Measurements from ENCODE around the gene IP6K1. TPM values are rescaled to one million over a fixed set of nuclear protein-coding genes. Genes with fewer than 3 reads are reported as not detected.

IP6K1 gene
- total and polyA plus RNA-seq, 12 donors = 12.3 to 73.9 (median 44.2) TPM

DNA sequence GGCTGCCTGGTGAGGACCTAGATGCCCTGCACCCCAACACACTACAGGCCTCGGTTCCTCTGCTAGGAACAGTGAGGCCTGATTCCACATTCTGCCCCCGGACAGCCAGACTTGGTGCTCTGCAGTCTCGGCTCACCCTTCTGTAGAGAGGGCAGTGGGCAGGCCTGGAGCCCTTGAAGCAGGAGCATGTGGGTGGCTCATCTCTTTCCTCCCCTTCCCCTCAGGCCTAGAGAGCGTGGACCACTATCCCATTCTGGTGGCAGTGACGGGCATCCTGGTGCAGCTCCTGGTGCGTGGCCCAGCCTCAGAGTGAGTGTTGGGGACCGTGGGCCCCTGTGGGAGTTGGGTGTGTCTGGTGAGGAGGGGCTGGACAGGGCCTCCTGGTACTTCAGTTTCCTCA lies 70.2 kb downstream of the IP6K1 start:
- intact Hi-C loops (cut with DNase I) = no loop called here
- H3K27ac ChIP-seq = no peak overlapping the region
- no peak overlapping the region for H3K4me3 ChIP-seq
- TF ChIP-seq POLR2A (IDR thresholded peaks at IDR 0.05) = no peak
- TF ChIP-seq, protein P1, sequence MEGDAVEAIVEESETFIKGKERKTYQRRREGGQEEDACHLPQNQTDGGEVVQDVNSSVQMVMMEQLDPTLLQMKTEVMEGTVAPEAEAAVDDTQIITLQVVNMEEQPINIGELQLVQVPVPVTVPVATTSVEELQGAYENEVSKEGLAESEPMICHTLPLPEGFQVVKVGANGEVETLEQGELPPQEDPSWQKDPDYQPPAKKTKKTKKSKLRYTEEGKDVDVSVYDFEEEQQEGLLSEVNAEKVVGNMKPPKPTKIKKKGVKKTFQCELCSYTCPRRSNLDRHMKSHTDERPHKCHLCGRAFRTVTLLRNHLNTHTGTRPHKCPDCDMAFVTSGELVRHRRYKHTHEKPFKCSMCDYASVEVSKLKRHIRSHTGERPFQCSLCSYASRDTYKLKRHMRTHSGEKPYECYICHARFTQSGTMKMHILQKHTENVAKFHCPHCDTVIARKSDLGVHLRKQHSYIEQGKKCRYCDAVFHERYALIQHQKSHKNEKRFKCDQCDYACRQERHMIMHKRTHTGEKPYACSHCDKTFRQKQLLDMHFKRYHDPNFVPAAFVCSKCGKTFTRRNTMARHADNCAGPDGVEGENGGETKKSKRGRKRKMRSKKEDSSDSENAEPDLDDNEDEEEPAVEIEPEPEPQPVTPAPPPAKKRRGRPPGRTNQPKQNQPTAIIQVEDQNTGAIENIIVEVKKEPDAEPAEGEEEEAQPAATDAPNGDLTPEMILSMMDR (IDR thresholded peaks at IDR 0.05) = no peak
- H3K36me3 ChIP-seq (replicated peaks in 1 of 2) = peaks cover 0 to 3% of the 10 kb centered on the region in 2 donors
- 86 to 100% (median 94%) methylated on average over 1 to 7 of the region's 7 CpGs for WGBS, 4 donors
- no peak for DNase-seq
- no peaks in the 10 kb centered on the region for H3K9me3 ChIP-seq (replicated peaks in 1 of 3)
- no peaks in the 10 kb centered on the region for H3K27me3 ChIP-seq
- peaks cover 0 to 16% of the 10 kb centered on the region in 2 donors for H3K4me1 ChIP-seq (replicated peaks in 1 of 2)

DNA sequence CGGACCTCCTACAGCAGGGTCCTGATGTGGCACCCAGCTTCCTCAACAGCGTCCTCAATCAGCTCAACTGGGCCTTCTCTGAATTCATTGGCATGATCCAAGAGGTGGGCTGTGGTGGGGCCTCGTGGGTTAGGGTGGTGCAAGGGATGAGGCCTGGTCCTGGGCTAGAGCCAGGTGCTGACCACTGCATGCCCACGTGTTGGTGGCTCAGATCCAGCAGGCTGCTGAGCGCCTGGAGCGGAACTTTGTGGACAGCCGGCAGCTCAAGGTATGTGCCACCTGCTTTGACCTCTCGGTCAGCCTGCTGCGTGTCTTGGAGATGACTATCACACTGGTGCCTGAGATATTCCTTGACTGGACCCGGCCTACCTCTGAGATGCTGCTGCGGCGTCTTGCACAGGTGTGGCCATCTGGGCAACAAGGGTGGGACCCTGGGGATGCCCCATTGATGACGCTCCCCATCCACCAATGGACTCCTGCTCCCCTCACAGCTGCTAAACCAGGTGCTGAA lies 70.7 kb downstream of the IP6K1 start:
- DNase-seq = no peak
- TF ChIP-seq POLR2A (IDR thresholded peaks at IDR 0.05) = no peak
- Histone ChIP-seq H3K9me3 (replicated peaks in 1 of 3) (no peaks in the 10 kb centered on the region), H3K36me3 (replicated peaks in 1 of 2) (no peaks in the 10 kb centered on the region), H3K4me1 (replicated peaks in 1 of 2) (peaks cover 0 to 16% of the 10 kb centered on the region in 2 donors), H3K27ac (no peak overlapping the region), H3K27me3 (no peaks in the 10 kb centered on the region), H3K4me3 (no peak overlapping the region)
- intact Hi-C loops (cut with DNase I) = no loop called here
- WGBS, 4 donors = 93 to 95% (median 94%) methylated on average over 5 to 13 of the region's 13 CpGs; no CpG with 5 or more reads in 1 of the 4 donors

DNA sequence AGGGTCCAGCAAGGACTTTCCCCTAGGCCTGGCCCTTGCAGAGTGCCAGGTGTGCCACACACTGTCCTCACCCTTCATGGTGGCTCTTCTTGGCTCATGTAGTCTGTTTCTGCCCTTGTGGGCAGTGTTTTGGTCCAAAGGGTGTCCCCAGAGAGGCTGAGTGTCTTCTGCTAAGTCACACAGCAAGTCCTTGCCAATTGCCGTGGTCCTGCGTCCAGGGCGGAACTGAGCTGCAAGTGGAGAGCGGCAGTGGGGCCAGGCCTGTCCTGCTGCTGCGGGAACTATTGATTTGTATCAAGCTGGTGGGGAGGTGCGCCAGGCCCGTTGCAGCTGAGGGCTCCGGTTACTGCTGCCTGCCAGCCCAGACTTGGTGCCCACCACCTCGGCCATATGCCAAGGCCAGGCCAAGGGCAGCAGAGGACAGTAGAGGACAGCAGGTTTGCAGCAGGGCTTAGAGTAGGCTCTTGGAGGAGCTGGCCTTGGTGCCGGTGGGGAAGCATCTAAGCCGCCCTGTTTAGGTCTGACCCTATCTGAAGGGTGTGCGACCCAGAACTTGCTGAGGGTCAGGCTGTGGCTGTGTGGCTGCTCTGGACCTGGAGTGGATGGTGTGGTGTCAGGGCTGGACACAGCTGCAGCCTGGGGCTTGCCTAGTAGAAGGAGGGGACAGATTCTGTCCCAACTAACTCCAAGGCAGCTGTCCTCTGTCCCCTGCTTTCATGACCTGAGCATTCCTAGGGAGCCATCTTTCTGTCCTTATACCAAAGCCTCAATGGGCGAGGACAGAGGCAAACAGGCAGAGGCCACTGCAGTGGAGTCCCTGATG lies 71.4 kb downstream of the IP6K1 start:
- Histone ChIP-seq H3K4me1 (replicated peaks in 1 of 2) (peaks cover 0 to 13% of the 10 kb centered on the region in 2 donors), H3K36me3 (replicated peaks in 1 of 2) (no peaks in the 10 kb centered on the region), H3K4me3 (no peak overlapping the region), H3K27ac (no peak overlapping the region), H3K9me3 (replicated peaks in 1 of 3) (no peaks in the 10 kb centered on the region), H3K27me3 (no peaks in the 10 kb centered on the region)
- no peak for TF ChIP-seq POLR2A (IDR thresholded peaks at IDR 0.05)
- TF ChIP-seq, protein P1 (IDR thresholded peaks at IDR 0.05) = no peak
- intact Hi-C loops (cut with DNase I) = loop anchor here in 1 of 2 donors (5.0 kb wide), 1 partner anchor 192 kb away; no protein-coding TSS in a partner anchor
- 80 to 90% (median 85%) methylated on average over 4 to 13 of the region's 13 CpGs for WGBS, 4 donors
- DNase-seq = no peak

DNA sequence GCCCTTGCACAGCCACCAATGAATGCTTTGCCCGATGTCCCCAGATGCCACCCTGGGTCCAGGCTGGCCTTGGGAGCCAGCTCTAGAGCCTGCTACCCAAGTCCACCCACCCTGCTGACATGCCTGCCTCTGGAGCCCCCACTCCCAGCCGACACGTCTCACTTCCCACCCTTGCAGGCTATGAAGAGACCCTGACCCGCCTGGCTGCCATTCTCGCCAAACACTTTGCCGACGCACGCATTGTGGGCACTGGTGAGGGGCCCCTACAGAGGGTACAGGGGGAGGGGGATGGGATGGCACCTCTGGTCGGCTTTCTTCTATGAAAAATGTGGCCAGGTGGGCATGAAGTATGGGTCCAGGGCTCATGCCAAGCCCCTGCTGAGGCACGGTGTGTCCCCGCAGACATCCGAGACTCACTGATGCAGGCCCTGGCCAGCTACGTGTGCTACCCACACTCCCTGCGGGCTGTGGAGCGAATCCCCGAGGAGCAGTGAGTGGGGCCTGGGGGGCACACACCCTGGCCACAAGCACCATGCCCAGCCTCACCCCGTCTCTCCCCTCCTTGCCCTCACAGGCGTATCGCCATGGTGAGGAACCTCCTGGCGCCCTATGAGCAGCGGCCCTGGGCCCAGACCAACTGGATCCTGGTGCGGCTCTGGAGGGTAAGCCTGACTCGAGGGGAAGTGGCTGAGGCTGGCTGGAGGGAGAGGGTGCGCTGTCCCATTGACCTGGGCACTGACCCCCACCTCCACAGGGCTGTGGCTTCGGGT lies 72.8 kb downstream of the IP6K1 start:
- H3K4me3 ChIP-seq = no peak overlapping the region
- DNase-seq = peak in 1 of 7 donors; percentile 9
- no peaks in the 10 kb centered on the region for H3K9me3 ChIP-seq (replicated peaks in 1 of 3)
- 89 to 96% (median 91%) methylated on average over 12 to 25 of the region's 25 CpGs for WGBS, 4 donors
- TF ChIP-seq, protein P1 (IDR thresholded peaks at IDR 0.05) = no peak
- no peak for TF ChIP-seq POLR2A (IDR thresholded peaks at IDR 0.05)
- intact Hi-C loops (cut with DNase I) = loop anchor here in 1 of 2 donors (5.0 kb wide), 1 partner anchor 194 kb away; no protein-coding TSS in a partner anchor
- H3K27ac ChIP-seq = no peak overlapping the region
- no peaks in the 10 kb centered on the region for H3K27me3 ChIP-seq
- H3K36me3 ChIP-seq (replicated peaks in 1 of 2) = no peaks in the 10 kb centered on the region
- H3K4me1 ChIP-seq (replicated peaks in 1 of 2) = peaks cover 0 to 1% of the 10 kb centered on the region in 2 donors
